Neural cell (in vitro differentiated cells): ENCODE results near the gene UHMK1.

ENCODE experiments used
- TF ChIP-seq, protein P1 (sequence below): fragments of 450-650 bp; IDR thresholded peaks from 2 replicates; pipeline ENCODE4 v1.5.1; 2014; ENCODE audit warnings: antibody characterized with exemption, mild to moderate bottlenecking, moderate library complexity; ENCODE audit not compliant: poor library complexity, severe bottlenecking
- TF ChIP-seq, protein P2 (sequence below): IDR thresholded peaks from 2 replicates; pipeline ENCODE4 v1.6.1; 2012; ENCODE audit warnings: borderline replicate concordance

DNA sequence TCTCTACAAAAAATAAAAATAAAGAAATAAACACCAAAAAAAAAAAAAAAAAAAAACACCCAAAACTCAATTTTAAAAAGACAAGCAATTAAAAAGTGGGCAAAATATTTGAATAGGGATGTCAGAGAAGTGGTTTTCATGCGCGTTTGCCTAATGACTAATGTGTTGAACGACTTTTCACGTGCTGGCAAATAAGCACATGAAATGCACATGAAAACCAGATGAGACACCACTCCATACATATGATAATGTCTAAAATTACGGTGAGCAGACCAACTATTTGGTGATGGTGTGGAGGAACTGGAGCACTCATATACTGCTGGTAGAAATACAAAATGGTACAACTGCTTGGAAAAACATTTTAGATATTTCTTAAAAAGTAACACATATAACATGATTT, 39.4 kb upstream of the UHMK1 start:
- TF ChIP-seq, protein P1, sequence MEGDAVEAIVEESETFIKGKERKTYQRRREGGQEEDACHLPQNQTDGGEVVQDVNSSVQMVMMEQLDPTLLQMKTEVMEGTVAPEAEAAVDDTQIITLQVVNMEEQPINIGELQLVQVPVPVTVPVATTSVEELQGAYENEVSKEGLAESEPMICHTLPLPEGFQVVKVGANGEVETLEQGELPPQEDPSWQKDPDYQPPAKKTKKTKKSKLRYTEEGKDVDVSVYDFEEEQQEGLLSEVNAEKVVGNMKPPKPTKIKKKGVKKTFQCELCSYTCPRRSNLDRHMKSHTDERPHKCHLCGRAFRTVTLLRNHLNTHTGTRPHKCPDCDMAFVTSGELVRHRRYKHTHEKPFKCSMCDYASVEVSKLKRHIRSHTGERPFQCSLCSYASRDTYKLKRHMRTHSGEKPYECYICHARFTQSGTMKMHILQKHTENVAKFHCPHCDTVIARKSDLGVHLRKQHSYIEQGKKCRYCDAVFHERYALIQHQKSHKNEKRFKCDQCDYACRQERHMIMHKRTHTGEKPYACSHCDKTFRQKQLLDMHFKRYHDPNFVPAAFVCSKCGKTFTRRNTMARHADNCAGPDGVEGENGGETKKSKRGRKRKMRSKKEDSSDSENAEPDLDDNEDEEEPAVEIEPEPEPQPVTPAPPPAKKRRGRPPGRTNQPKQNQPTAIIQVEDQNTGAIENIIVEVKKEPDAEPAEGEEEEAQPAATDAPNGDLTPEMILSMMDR: no peak
- TF ChIP-seq, protein P2, sequence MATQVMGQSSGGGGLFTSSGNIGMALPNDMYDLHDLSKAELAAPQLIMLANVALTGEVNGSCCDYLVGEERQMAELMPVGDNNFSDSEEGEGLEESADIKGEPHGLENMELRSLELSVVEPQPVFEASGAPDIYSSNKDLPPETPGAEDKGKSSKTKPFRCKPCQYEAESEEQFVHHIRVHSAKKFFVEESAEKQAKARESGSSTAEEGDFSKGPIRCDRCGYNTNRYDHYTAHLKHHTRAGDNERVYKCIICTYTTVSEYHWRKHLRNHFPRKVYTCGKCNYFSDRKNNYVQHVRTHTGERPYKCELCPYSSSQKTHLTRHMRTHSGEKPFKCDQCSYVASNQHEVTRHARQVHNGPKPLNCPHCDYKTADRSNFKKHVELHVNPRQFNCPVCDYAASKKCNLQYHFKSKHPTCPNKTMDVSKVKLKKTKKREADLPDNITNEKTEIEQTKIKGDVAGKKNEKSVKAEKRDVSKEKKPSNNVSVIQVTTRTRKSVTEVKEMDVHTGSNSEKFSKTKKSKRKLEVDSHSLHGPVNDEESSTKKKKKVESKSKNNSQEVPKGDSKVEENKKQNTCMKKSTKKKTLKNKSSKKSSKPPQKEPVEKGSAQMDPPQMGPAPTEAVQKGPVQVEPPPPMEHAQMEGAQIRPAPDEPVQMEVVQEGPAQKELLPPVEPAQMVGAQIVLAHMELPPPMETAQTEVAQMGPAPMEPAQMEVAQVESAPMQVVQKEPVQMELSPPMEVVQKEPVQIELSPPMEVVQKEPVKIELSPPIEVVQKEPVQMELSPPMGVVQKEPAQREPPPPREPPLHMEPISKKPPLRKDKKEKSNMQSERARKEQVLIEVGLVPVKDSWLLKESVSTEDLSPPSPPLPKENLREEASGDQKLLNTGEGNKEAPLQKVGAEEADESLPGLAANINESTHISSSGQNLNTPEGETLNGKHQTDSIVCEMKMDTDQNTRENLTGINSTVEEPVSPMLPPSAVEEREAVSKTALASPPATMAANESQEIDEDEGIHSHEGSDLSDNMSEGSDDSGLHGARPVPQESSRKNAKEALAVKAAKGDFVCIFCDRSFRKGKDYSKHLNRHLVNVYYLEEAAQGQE: no peak
